HFFc6 (cell line): ENCODE measurements around the gene FAM222B. TPM values are rescaled to one million over a fixed set of nuclear protein-coding genes. Genes with fewer than 3 reads are reported as not detected.

Experiments used
- DNase-seq: peaks from one replicate; pipeline ENCODE4 v3.0.0-alpha.2; 2018
- H3K27ac Mint-ChIP-seq: 2 replicates; pipeline ENCODE4 v1.8.0; 2020; ENCODE audit warnings: mild to moderate bottlenecking, mixed read lengths
- H3K27me3 Mint-ChIP-seq: 2 replicates; pipeline ENCODE4 v1.8.0; 2021; ENCODE audit warnings: mild to moderate bottlenecking, moderate library complexity, mixed read lengths; ENCODE audit not compliant: insufficient read depth
- H3K36me3 Mint-ChIP-seq: 2 replicates; pipeline ENCODE4 v1.8.0; 2021; ENCODE audit warnings: low read depth, mixed read lengths
- H3K4me1 Mint-ChIP-seq: 2 replicates; pipeline ENCODE4 v1.8.0; 2020; ENCODE audit warnings: low read depth, mixed read lengths
- H3K4me3 Mint-ChIP-seq: 2 replicates; pipeline ENCODE4 v1.8.0; 2020; ENCODE audit warnings: mild to moderate bottlenecking, moderate library complexity, mixed read lengths
- H3K9me3 Mint-ChIP-seq: 2 replicates; pipeline ENCODE4 v1.8.0; 2020; ENCODE audit warnings: mild to moderate bottlenecking, mixed read lengths
- CTCF ChIP-seq: fragments of 200-600 bp; sonication (generic); IDR thresholded peaks from 2 replicates; pipeline ENCODE4 v1.5.0; 2021; ENCODE audit warnings: antibody characterized with exemption, mild to moderate bottlenecking
- total RNA-seq, 6 experiments: library from RNA; stranded (reverse); fragmentation: NEBNext Ultra II Directional; extraction: Animal tissue kit (Norgen Biotek cat#: 25700); gene quantifications; 2 replicates in 1 of 6; 3 replicates in 5 of 6; pipeline ENCODE4 v1.2.3, GENCODE V29; 2021

FAM222B gene
- total RNA-seq, 6 experiments from 2014 or later, result 14.5 to 17.2 (median 16.6) TPM

- Mint-ChIP-seq H3K27me3 (no peaks in the 10 kb centered on the region; the same call in 1 of the 2 replicates), H3K4me3 (no peak overlapping the region), H3K36me3 (0 out of 2 replicates have a peak, but pooled peaks cover 9% of the 10 kb centered on the region), H3K9me3 (no peaks in the 10 kb centered on the region), H3K4me1 (peaks cover 5% of the 10 kb centered on the region), H3K27ac (no peak overlapping the region)
- no peak for TF ChIP-seq CTCF
- no peak for DNase-seq
These were observed 19.0 kb upstream of the FAM222B start for GRCh38 chr17:28861393-28862203.

GRCh38 chr17:28860363-28860808 lies 17.8 kb upstream of the FAM222B start:
- 0 out of 2 replicates have a peak, but pooled peaks cover 10% of the 10 kb centered on the region for H3K4me1 Mint-ChIP-seq
- no peaks in the 10 kb centered on the region; the same call in 1 of the 2 replicates for H3K27me3 Mint-ChIP-seq
- H3K9me3 Mint-ChIP-seq, result no peaks in the 10 kb centered on the region
- H3K36me3 Mint-ChIP-seq, result 0 out of 2 replicates have a peak, but pooled peaks cover 9% of the 10 kb centered on the region
- DNase-seq, result no peak
- H3K4me3 Mint-ChIP-seq, result no peak overlapping the region
- H3K27ac Mint-ChIP-seq, result no peak overlapping the region
- no peak for TF ChIP-seq CTCF

GRCh38 chr17:28858801-28859355 lies 16.3 kb upstream of the FAM222B start:
- no peak overlapping the region for H3K4me3 Mint-ChIP-seq
- H3K36me3 Mint-ChIP-seq, result 0 out of 2 replicates have a peak, but pooled peaks cover 9% of the 10 kb centered on the region
- H3K9me3 Mint-ChIP-seq, result no peaks in the 10 kb centered on the region
- no peaks in the 10 kb centered on the region; the same call in 1 of the 2 replicates for H3K27me3 Mint-ChIP-seq
- H3K27ac Mint-ChIP-seq, result no peak overlapping the region
- no peak for TF ChIP-seq CTCF
- H3K4me1 Mint-ChIP-seq, result 0 out of 2 replicates have a peak, but pooled peaks cover 13% of the 10 kb centered on the region
- no peak for DNase-seq

- H3K9me3 Mint-ChIP-seq, result no peaks in the 10 kb centered on the region
- DNase-seq, result no peak
- no peaks in the 10 kb centered on the region; the same call in 1 of the 2 replicates for H3K27me3 Mint-ChIP-seq
- TF ChIP-seq CTCF, result no peak
- 0 out of 2 replicates have a peak, but pooled peaks cover 9% of the 10 kb centered on the region for H3K36me3 Mint-ChIP-seq
- no peak overlapping the region for H3K27ac Mint-ChIP-seq
- no peak overlapping the region for H3K4me3 Mint-ChIP-seq
- H3K4me1 Mint-ChIP-seq, result 0 out of 2 replicates have a peak, but pooled peaks cover 13% of the 10 kb centered on the region
These were observed 15.6 kb upstream of the FAM222B start for GRCh38 chr17:28857905-28858800.

GRCh38 chr17:28856028-28856574 lies 13.5 kb upstream of the FAM222B start:
- Mint-ChIP-seq H3K27me3 (no peaks in the 10 kb centered on the region; the same call in none of the 2 replicates), H3K9me3 (no peaks in the 10 kb centered on the region), H3K36me3 (0 out of 2 replicates have a peak, but pooled peaks cover 9% of the 10 kb centered on the region), H3K4me1 (0 out of 2 replicates have a peak, but pooled peaks cover 13% of the 10 kb centered on the region), H3K4me3 (peak overlapping the region; percentile 90), H3K27ac (no peak overlapping the region)
- DNase-seq, result no peak
- TF ChIP-seq CTCF, result no peak
